Activated naive CD8-positive, alpha-beta T cell treated with anti-CD3 and anti-CD28 coated beads for 36 hours (primary cell): ENCODE results near the gene TRIM41. TPM values are rescaled to one million over a fixed set of nuclear protein-coding genes. Genes with fewer than 3 reads are reported as not detected.
"Not testable (repeated sequence)": the region's sequence is repeated elsewhere in the genome, so short reads cannot be mapped to it uniquely, and the experiment has no call there.

Experiments
- DNase-seq: peaks from one replicate; pipeline ENCODE4 v3.0.0; 2021
- H3K27ac Mint-ChIP-seq: one replicate; pipeline ENCODE4 v1.8.0; 2022; ENCODE audit warnings: mild to moderate bottlenecking, moderate library complexity, mixed read lengths
- H3K27me3 Mint-ChIP-seq: one replicate; pipeline ENCODE4 v1.8.0; 2022; ENCODE audit warnings: mild to moderate bottlenecking, mixed read lengths
- H3K36me3 Mint-ChIP-seq: one replicate; pipeline ENCODE4 v1.8.0; 2021; ENCODE audit warnings: mild to moderate bottlenecking, mixed read lengths
- H3K4me1 Mint-ChIP-seq: one replicate; pipeline ENCODE4 v1.8.0; 2021; ENCODE audit warnings: mixed read lengths
- H3K4me3 Mint-ChIP-seq: one replicate; pipeline ENCODE4 v1.8.0; 2022; ENCODE audit warnings: mild to moderate bottlenecking, moderate library complexity, mixed read lengths
- H3K9me3 Mint-ChIP-seq: one replicate; pipeline ENCODE4 v1.8.0; 2022; ENCODE audit warnings: mixed read lengths
- total RNA-seq, 2 experiments: library from RNA; stranded (reverse); gene quantifications; one replicate each; pipeline ENCODE4 v1.2.3, GENCODE V29; 2021

The TRIM41 gene
- 10 to 100 TPM; 34.2 to 37.6 TPM for total RNA-seq

DNA sequence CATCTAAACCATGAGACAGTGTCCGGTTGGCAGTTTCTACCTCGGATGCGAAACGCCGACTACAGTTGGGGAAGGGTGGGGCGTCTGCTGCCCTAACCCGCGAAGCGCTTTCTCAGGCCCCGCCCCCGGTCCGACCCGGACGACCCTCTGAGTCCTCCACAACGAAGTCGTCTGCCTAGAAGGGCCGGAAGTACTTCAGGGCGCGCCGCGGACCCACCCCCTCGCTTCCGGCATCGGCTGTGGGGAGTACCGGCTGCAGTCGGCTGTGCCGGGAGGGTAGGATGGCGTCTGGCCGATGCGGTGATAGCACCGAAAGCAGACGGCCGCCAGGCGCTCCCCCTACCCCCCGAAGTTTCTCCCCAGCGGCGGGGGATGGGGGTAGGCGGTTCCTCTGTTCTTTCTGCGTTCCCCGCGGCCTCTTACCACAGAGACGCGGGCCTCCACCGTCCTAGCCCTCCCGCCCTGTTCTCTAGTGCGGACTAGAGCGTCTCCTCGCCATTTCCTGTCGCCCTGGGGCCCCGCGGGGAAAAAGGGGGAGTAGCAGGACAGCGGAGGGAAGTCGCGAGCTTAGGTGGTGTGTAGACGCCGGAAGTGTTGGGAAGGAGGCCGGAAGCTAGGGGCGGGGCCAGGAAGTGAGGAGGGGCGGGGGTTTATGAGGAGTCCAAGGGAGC lies at the start of gene TRIM41:
TRIM41 (plus strand) TSS at position 224 of the 671 bp plus-strand sequence. CDS start 719 bp downstream, outside the sequence.
- DNase-seq, result peak; percentile 98
- H3K36me3 Mint-ChIP-seq, result peaks cover 21% of the 10 kb centered on the region
- H3K9me3 Mint-ChIP-seq, result peaks cover under 1% of the 10 kb centered on the region
- peak within 1 kb of the TSS; percentile 98 for H3K27ac Mint-ChIP-seq
- peaks cover 40% of the 10 kb centered on the region for H3K4me1 Mint-ChIP-seq
- peaks cover 17% of the 10 kb centered on the region for H3K27me3 Mint-ChIP-seq
- H3K4me3 Mint-ChIP-seq, result peak within 1 kb of the TSS; percentile 100

GRCh38 chr5:181173420-181174342 lies 49.4 kb upstream of the TRIM41 start:
- peak overlapping the region; percentile 96 for H3K4me3 Mint-ChIP-seq
- peak; percentile 75 for DNase-seq
- H3K4me1 Mint-ChIP-seq, result peaks cover 57% of the 10 kb centered on the region
- H3K27ac Mint-ChIP-seq, result peak overlapping the region; percentile 99
- H3K36me3 Mint-ChIP-seq, result peaks cover 9% of the 10 kb centered on the region
- peaks cover 3% of the 10 kb centered on the region for H3K9me3 Mint-ChIP-seq
- H3K27me3 Mint-ChIP-seq, result peaks cover 56% of the 10 kb centered on the region

DNA sequence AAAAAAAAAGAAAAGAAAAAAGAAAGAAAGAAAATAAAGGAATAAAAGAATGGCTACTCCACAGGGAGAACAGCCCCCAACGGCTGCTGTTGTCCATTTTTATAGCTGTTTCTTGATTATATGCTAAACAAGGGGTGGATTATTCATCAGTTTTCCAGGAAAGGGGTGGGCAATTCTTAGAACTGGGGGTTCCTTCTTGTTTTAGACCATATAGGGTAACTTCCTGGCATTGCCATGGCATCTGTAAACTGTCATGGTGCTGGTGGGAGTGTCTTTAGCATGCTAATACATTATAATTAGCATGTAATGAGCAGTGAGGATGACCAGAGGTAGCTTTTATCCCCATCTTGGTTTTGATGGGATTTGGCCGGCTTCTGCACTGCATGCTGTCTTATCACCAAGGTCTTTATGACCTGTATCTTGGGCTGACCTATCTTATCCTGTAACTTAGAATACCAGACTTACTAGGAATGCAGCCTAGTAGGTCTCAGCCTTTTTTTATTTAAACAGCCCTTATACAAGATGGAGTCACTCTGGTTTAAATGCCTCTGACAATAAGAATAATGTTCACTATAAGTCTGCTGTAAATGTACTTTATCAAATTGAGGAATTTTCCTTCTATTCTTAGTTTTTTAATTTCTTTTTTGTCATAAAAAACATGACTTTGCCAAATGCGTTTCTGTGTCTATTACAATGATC lies 46.7 kb upstream of the TRIM41 start:
- H3K9me3 Mint-ChIP-seq, result no peaks in the 10 kb centered on the region
- peaks cover 2% of the 10 kb centered on the region for H3K36me3 Mint-ChIP-seq
- peaks cover 30% of the 10 kb centered on the region for H3K4me1 Mint-ChIP-seq
- no peak overlapping the region for H3K4me3 Mint-ChIP-seq
- H3K27ac Mint-ChIP-seq, result no peak overlapping the region
- DNase-seq, result no peak
- peaks cover 30% of the 10 kb centered on the region for H3K27me3 Mint-ChIP-seq

GRCh38 chr5:181177559-181177958 lies 45.5 kb upstream of the TRIM41 start:
- not testable (repeated sequence) for H3K4me3 Mint-ChIP-seq, DNase-seq, H3K36me3 Mint-ChIP-seq, H3K9me3 Mint-ChIP-seq, H3K27ac Mint-ChIP-seq
- H3K27me3 Mint-ChIP-seq, result peaks cover 31% of the 10 kb centered on the region
- peaks cover 29% of the 10 kb centered on the region for H3K4me1 Mint-ChIP-seq

DNA sequence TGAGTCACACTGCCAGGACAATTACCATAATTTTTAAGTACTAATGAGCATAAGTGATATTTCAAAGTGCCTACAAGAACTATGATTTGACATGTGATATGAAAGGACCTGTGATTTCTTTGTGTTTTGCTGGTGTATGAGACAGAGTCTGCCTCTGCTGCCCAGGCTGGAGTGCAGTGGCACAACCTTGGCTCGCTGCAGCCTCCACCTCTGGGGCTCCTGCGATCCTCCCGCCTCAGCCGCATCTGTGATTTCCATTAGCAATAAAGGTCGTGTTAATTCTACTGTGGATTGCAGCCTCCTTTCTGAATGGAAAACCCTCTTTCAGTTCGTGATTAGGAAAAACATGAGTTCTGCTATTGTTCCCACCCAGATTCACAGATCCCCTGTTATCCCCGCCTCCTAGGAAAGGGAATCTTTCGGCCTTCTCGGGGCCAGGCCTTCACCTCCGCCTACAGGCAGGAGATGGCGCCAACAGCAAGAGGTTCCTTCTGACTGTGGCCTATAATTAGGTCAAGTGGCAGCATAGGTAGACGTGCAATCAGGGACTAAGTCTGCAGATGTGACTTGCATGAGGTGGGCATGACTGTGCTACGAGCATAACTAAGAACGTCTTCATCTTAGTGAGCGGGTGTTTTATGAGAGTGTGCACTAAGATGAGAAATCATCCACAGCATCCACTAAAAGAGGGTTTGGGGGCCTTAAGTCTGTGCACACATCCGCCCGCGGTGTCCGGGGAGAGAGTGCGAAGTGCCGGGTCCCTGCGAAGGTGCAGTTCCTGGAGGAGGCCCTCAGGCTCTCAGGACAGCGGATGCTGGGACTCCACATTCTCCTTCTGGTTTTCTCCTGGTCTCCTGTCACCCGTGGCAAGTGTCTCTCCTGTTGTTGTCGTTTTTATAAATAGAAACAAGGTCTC lies 41.2 kb upstream of the TRIM41 start:
- Mint-ChIP-seq H3K9me3 (no peaks in the 10 kb centered on the region), H3K4me3 (no peak overlapping the region), H3K27ac (no peak overlapping the region), H3K4me1 (peaks cover 25% of the 10 kb centered on the region), H3K27me3 (peaks cover 10% of the 10 kb centered on the region), H3K36me3 (no peaks in the 10 kb centered on the region)
- DNase-seq, result peak; percentile 50

- Mint-ChIP-seq H3K4me1 (peaks cover 28% of the 10 kb centered on the region), H3K4me3 (peak overlapping the region; percentile 70), H3K27me3 (peaks cover 9% of the 10 kb centered on the region), H3K36me3 (no peaks in the 10 kb centered on the region), H3K27ac (peak overlapping the region; percentile 30), H3K9me3 (no peaks in the 10 kb centered on the region)
- DNase-seq, result no peak
Observed at GRCh38 chr5:181182651-181183050, 40.4 kb upstream of the TRIM41 start.

- Mint-ChIP-seq H3K27me3 (peaks cover 24% of the 10 kb centered on the region), H3K9me3 (peaks cover 7% of the 10 kb centered on the region), H3K36me3 (peaks cover 9% of the 10 kb centered on the region), H3K27ac (peak overlapping the region; percentile 96), H3K4me1 (peaks cover 41% of the 10 kb centered on the region), H3K4me3 (peak overlapping the region; percentile 91)
- DNase-seq, result no peak
Observed at GRCh38 chr5:181184845-181185216, 38.2 kb upstream of the TRIM41 start.

DNA sequence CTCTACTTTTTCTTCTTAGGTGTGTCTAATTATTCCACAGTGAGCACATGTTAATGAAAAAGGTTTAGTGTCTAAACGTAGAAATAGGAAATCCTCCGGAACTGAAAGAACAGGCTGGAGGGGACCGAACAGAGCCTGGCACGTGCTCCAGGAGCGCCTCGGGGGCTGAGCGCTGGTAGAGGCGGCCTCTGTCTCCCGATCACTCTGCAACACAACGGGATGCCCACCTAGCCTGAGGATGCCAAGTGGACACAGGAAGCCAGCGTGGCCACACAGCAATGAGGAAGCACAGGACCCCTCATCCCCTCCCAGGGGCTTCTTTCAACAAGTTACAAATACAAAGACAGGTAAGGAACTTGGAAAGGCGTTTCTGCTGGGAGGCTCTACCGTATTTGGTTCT lies 37.5 kb upstream of the TRIM41 start:
- H3K27me3 Mint-ChIP-seq, result peaks cover 24% of the 10 kb centered on the region
- H3K27ac Mint-ChIP-seq, result no peak overlapping the region
- H3K4me1 Mint-ChIP-seq, result peaks cover 46% of the 10 kb centered on the region
- DNase-seq, result no peak
- H3K9me3 Mint-ChIP-seq, result peaks cover 7% of the 10 kb centered on the region
- H3K36me3 Mint-ChIP-seq, result peaks cover 9% of the 10 kb centered on the region
- no peak overlapping the region for H3K4me3 Mint-ChIP-seq

- Mint-ChIP-seq H3K36me3 (peaks cover 9% of the 10 kb centered on the region), H3K4me1 (peaks cover 46% of the 10 kb centered on the region), H3K9me3 (peaks cover 7% of the 10 kb centered on the region), H3K27ac (no peak overlapping the region), H3K4me3 (no peak overlapping the region), H3K27me3 (peaks cover 24% of the 10 kb centered on the region)
- DNase-seq, result no peak
Observed at GRCh38 chr5:181186022-181186421, 37.1 kb upstream of the TRIM41 start.

DNA sequence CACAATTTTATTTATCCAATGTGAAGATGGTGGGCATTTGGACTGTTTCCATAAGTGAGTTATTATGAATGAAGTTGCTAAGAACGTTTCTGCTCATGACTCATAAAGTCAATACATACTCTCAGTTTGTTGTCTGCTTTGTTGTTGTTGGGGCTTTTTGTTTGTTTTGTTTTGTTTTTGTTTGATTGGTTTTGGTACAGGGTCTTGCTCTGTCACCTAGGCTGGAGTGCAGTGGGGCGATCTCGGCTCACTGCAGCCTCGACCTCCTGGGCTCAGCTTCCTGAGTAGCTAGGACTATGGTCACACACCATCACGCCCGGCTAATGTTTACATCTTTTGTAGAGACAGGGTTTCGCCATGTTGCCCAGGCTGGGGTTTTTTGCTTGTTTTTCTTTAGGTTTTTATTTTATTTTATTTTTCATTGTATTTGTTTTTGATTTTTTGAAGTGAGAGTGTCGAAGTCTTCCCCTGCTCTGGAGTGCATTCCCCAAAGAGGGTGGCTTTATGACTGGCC lies 36.0 kb upstream of the TRIM41 start:
- Mint-ChIP-seq H3K36me3 (peaks cover 13% of the 10 kb centered on the region), H3K4me3 (peak overlapping the region; percentile 88), H3K9me3 (peaks cover 7% of the 10 kb centered on the region), H3K27ac (peak overlapping the region; percentile 98), H3K27me3 (peaks cover 26% of the 10 kb centered on the region), H3K4me1 (peaks cover 47% of the 10 kb centered on the region)
- DNase-seq, result no peak

GRCh38 chr5:181187500-181188213 lies 35.4 kb upstream of the TRIM41 start:
- peaks cover 7% of the 10 kb centered on the region for H3K9me3 Mint-ChIP-seq
- H3K4me3 Mint-ChIP-seq, result peak overlapping the region; percentile 88
- H3K4me1 Mint-ChIP-seq, result peaks cover 44% of the 10 kb centered on the region
- DNase-seq, result peak; percentile 74
- H3K36me3 Mint-ChIP-seq, result peaks cover 13% of the 10 kb centered on the region
- H3K27ac Mint-ChIP-seq, result peak overlapping the region; percentile 98
- H3K27me3 Mint-ChIP-seq, result peaks cover 27% of the 10 kb centered on the region

DNA sequence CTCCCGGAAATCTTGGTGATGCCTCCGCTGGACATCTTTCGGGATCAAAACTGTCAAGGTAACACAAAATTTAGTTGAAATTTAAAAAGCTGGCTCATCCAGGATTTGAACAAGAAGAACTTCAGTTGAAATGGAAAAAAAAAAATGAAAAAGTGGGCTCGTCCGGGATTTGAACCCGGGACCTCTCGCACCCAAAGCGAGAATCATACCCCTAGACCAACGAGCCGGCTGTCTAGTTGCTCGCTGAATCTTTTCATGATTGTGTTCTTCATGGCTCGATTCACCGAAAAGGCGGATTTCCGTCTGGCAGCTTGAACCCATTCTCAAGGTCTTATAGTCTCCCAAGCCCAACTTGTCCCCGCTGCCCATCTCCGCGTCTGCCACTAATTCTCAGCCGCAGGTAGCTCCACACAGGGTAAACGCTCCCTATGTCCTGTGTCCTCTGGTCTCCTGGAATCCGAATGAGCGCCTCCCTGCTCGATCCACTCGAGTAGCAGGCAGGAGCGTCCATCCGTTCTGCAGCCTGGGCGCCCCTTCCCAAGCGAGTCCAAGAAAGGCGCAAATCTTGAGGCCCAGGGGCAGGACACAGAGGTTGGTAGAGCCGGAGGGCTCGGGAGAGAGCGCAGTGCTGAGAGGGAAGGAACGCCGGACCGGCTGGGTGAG lies 34.2 kb upstream of the TRIM41 start:
- H3K27me3 Mint-ChIP-seq, result peaks cover 27% of the 10 kb centered on the region
- H3K4me3 Mint-ChIP-seq, result peak overlapping the region; percentile 88
- H3K4me1 Mint-ChIP-seq, result peaks cover 52% of the 10 kb centered on the region
- peak overlapping the region; percentile 98 for H3K27ac Mint-ChIP-seq
- DNase-seq, result peak; percentile 78
- peaks cover 13% of the 10 kb centered on the region for H3K36me3 Mint-ChIP-seq
- peaks cover 7% of the 10 kb centered on the region for H3K9me3 Mint-ChIP-seq

DNA sequence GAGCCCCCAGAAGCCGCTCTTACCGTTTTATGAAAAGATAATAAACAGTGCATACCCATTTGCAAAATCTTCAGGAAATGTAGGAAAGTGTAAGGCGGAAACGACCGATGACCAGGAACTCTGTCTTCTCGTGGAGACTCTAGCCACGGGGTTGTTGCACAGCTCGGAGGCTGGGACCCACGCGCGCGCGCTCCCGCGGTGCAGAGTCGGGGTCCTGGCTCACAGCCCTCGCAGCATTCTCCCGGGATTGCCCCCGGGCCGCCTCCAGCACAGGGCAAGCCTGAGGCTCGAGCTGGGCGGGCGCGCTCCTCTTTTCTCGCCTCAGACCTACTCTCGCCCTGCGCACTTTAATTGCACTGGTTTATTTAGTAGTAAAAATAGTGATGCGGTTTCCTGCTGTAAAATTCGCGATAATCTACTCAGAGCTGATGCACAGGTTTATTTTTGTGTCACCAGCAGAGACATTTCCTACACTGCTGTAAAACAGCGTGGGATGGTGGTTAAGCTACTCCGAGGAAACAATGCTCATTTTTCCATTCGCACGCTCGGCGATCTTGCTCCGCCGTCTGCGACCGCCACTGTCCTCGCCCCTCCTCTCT lies 33.6 kb upstream of the TRIM41 start:
- Mint-ChIP-seq H3K36me3 (peaks cover 13% of the 10 kb centered on the region), H3K9me3 (peaks cover 7% of the 10 kb centered on the region), H3K27me3 (peaks cover 27% of the 10 kb centered on the region), H3K27ac (peak overlapping the region; percentile 98), H3K4me1 (peaks cover 49% of the 10 kb centered on the region), H3K4me3 (peak overlapping the region; percentile 88)
- peak; percentile 72 for DNase-seq
